HG02852 (cell line): Measurements from ENCODE around the gene CPSF3.

Source experiments
- ATAC-seq: cut with Tn5 transposase; IDR thresholded peaks from one replicate; pipeline ENCODE4 v1.9.1; 2021; ENCODE audit warnings: mild to moderate bottlenecking, moderate library complexity; ENCODE audit not compliant: unreplicated experiment

CPSF3 gene

GRCh38 chr2:9423100-9423921 is at the start of gene CPSF3, which contains the start of gene ITGB1BP1:
Gene CPSF3, plus strand, starts transcription at chr2:9423654. Its CDS starts 120 bp downstream, at chr2:9423774.
Gene ITGB1BP1, minus strand, starts transcription at chr2:9423528. Its CDS starts 4,831 bp downstream, at chr2:9418697.
- peak; percentile 84 for ATAC-seq

GRCh38 chr2:9374071-9374730 is 49.3 kb upstream of the CPSF3 start:
- no peak for ATAC-seq

- ATAC-seq: no peak
These were observed 47.5 kb upstream of the CPSF3 start for GRCh38 chr2:9375857-9376428.

- no peak for ATAC-seq
These were observed 45.9 kb upstream of the CPSF3 start for GRCh38 chr2:9377461-9378097.

- no peak for ATAC-seq
These were observed 44.7 kb upstream of the CPSF3 start for GRCh38 chr2:9378433-9379390.

GRCh38 chr2:9379391-9379755 is 44.1 kb upstream of the CPSF3 start:
- no peak for ATAC-seq

- no peak for ATAC-seq
These were observed 42.5 kb upstream of the CPSF3 start for GRCh38 chr2:9380702-9381628.

- no peak for ATAC-seq
These were observed 40.7 kb upstream of the CPSF3 start for GRCh38 chr2:9382604-9383235.

GRCh38 chr2:9384521-9384920 is 38.9 kb upstream of the CPSF3 start:
- ATAC-seq: no peak

- ATAC-seq: no peak
These were observed 37.6 kb upstream of the CPSF3 start for GRCh38 chr2:9385841-9386240.

- no peak for ATAC-seq
These were observed 35.2 kb upstream of the CPSF3 start for GRCh38 chr2:9388199-9388681.

- ATAC-seq: no peak
These were observed 34.2 kb upstream of the CPSF3 start for GRCh38 chr2:9388950-9389911.

- ATAC-seq: no peak
These were observed 33.2 kb upstream of the CPSF3 start for GRCh38 chr2:9390151-9390850.

GRCh38 chr2:9390991-9391390 is 32.5 kb upstream of the CPSF3 start:
- no peak for ATAC-seq

GRCh38 chr2:9391961-9392720 is 31.3 kb upstream of the CPSF3 start:
- no peak for ATAC-seq
